ENCODE results near the gene ZSWIM2. TPM values are rescaled to one million over a fixed set of nuclear protein-coding genes. Genes with fewer than 3 reads are reported as not detected.
"Not testable (repeated sequence)": the region's sequence is repeated elsewhere in the genome, so short reads cannot be mapped to it uniquely, and the experiment has no call there.

ZSWIM2 gene, protein sequence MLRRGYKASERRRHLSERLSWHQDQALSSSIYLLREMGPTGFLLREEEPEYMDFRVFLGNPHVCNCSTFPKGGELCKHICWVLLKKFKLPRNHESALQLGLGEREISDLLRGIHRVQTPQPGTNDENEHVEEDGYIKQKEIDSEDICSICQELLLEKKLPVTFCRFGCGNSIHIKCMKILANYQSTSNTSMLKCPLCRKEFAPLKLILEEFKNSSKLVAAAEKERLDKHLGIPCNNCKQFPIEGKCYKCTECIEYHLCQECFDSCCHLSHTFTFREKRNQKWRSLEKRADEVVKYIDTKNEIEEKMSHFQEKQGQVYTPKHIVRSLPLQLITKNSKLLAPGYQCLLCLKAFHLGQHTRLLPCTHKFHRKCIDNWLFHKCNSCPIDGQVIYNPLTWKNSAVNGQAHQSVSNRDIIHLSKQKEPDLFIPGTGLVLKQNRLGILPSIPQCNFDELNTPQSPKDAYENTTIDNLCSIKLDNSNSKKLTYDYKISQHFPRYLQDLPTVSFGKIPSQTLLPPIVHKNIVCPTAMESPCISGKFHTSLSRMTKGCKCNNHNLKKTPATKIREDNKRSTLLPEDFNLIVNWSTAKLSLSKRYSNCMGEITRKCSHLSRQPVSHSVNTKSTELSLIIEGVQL
- total RNA-seq: not detected
- long read RNA-seq: 0 reads

DNA sequence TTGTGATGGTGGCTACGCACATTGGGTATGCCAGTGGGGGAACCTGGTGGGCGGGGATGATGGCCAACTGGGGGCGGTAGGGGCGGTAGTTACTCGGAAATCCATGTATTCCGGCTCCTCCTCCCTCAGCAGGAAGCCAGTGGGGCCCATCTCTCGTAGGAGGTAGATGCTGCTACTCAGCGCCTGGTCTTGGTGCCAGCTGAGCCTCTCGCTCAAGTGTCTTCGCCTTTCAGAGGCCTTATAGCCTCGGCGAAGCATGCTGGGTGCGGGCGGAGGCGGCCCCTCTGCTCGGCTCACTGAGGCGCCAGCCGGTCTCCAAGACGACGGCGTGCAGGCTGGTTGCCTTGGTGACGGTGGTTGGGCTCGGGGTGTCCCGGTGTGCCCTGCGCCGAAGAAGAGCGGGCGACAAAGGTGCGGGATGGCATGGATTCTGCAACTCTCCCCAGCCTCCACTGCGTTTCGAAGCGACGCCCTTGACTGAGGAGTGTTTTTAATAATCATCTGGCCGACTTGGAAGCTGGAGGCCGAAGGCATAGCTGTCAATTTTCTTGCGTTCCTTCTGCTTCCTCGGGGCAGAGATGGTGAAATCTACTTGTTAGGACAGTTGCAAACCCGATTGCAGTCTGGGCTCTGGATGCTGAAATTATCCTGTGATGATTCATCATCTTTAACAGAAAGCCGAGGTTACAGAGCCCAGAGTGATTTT, at the start of gene ZSWIM2:
ZSWIM2 (minus strand) TSS at position 298 of the 706 bp plus-strand sequence; CDS start at position 258, 40 bp downstream.
- DNase-seq (ENCODE audit: low spot score): peak; percentile 75
- intact Hi-C loops (cut with DNase I): no loop called here

DNA sequence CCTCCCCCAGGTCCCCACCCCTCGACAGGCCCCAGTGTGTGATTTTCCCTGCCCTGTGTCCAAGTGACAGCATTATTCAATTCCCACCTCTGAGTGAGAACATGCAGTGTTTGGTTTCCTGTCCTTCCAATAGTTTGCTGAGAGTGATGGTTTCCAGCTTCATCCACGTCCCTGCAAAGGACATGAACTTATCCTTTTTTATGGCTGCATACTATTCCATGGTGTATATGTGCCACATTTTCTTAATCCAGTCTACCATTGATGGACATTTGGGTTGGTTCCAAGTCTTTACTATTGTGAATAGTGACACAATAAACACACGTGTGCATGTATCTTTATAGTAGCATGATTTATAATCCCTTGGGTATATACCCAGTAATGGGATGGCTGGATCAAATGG, 47.2 kb upstream of the ZSWIM2 start:
- DNase-seq (ENCODE audit: low spot score); intact Hi-C loops (cut with DNase I): not testable (repeated sequence)

DNA sequence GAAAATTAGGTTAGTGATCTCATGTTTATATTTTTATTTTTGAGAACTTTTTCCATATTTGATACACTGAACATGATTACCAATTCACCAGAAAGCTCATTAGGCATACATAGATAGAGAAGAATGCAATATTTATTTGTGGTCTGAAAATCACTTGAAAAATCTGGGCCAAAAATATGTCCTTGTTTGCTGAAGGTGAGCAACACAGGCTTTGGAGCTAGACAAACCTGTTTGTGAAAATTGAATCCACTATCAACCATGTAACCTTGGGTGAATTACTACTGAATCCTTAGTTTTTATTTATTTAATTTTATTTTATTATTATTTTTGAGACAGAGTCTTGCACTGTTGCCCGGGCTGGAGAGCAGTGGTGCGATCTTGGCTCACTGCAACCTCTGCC, 46.5 kb upstream of the ZSWIM2 start:
- no peak for DNase-seq (ENCODE audit: low spot score)
- intact Hi-C loops (cut with DNase I): no loop called here

DNA sequence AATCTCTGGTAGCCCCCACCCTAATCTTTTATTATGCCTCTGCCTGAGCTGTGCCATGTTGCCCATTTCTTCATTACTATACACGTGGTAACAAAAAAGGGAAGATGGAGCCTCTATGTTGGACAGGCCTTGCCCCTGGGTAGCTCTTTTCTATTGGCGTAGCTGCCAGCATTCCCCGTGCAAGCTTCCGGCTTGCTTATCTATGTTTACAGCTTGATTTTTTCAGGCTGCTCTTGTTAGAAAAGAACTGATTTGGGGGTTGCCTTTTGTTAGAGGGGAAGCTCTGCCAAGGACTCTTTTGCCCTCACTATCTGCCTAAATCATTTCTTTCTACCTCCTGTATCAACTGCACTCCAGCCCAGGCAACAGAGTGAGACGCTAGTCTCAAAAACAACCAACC, 45.5 kb upstream of the ZSWIM2 start:
- intact Hi-C loops (cut with DNase I): no loop called here
- DNase-seq (ENCODE audit: low spot score): no peak

DNA sequence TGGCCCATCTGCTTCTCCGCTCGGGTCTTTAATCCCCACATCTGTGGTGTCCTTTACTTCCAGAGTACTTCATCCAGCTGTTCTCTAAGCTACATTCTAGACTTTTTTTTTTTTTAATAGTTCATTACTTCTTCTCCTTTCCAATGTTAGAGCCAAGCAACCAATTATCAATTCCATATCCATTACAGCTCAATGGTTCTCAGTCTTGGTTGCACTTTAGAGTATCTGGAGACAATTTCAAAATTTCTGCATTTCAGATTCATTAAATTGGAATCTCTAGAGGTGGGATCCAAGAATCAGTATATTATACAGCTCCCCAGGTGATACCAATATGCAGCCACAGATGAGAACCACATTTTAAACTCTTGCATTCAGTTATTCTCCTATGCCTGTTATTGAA, 43.9 kb upstream of the ZSWIM2 start:
- DNase-seq (ENCODE audit: low spot score): no peak
- intact Hi-C loops (cut with DNase I): no loop called here

DNA sequence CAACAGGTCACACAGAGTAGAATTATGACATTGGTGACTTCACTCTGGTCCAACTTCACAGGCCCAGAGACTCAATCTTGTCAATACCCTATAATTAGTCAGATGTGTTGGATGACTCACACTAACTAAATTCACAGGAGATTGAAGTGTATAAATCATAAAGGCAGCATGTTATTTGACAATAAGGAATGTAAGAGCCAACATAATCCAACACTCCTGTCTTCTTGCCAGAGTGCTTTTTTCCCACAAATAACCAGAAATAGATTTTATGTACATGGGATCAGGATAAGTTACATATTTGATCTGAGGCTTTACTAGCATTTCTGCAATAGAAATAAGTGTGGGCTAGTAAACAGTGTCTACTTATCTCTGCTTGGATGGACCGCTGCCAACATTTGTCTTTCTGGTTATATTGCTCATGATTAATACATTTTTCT, 42.2 kb upstream of the ZSWIM2 start:
- intact Hi-C loops (cut with DNase I): no loop called here
- no peak for DNase-seq (ENCODE audit: low spot score)

DNA sequence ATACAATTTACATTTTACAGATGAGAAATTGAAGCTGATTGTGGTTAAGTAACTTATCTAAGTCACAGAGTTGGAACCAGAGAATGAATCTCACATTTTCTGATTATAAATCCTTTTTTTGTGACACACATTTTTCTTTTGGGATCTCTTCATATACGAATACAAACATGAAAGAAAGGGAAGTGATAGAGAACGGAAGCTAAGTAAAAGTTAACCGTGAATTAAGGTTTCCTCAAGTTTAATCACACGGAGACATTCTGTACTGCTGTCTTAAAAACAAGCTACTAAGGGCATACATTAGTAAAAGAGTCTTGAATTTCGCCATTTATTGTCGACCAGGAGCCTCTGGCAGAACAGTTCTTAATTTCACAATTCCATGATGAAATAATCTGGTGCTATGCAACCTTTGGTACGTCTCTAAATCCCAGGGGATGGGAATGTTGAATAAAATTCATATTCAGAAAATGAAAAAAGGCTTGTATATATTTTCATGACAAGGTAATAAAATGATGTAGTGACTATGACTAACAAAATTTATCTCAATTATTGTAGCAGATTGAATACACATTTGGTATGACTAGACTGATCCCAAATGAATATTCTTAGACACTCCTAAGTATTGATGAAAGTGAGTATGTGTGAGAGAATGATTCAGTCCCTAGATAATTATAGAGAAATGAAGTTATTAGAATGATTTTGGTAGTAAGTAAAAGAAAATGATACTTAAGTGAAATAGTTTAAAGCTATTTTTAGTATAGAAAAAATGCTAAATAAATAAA, 40.3 kb upstream of the ZSWIM2 start:
- intact Hi-C loops (cut with DNase I): no loop called here

DNA sequence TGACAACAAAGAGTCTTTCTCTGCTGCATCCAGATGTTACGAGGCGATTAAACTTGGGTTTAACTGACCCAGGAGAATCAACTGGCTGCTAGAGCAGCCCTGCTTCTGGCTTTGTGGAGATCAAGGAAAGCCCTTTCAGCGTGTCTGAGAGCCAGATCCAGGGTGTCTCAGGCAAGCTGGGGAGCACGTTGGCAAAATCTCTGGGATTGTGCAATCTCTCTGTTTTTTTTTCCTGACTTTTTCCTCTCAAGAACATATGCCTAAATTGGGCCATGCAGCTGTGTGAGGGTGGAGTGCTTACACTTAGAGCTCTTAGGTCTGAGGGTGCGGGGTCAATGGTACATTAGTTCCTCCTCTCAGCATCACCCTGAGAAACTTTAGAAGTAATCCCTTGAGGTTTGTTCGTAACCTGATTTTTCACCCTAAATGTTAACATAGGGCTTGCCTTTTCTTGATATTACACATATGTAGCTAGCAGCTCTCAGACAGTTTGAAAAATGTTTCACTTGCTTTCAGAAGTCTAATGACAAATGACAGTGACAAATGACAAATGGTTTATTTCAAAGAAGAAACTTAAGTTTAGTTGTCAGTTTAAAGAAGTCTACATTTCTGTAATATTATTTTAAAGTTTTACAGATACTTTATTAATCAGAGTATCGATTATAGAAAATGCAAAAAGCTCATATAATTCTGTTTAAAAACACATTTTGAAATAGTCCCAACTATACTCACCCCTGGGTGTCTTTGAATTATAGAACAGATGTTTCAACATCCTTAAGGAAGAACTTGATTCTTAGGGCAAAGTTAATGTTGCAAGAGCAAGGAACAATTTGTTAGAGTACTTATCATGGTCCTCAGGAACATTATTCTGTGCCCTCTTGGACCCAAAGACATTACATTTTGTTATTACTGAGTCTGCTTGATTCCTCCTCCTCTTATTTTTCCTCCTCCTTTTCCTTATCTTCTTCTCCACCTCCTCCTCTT, 38.4 kb upstream of the ZSWIM2 start:
- DNase-seq (ENCODE audit: low spot score): peak; percentile 63
- intact Hi-C loops (cut with DNase I): no loop called here

More for the DNA sequence above, 40.3 kb upstream of the ZSWIM2 start:
- DNase-seq (ENCODE audit: low spot score): no peak

DNA sequence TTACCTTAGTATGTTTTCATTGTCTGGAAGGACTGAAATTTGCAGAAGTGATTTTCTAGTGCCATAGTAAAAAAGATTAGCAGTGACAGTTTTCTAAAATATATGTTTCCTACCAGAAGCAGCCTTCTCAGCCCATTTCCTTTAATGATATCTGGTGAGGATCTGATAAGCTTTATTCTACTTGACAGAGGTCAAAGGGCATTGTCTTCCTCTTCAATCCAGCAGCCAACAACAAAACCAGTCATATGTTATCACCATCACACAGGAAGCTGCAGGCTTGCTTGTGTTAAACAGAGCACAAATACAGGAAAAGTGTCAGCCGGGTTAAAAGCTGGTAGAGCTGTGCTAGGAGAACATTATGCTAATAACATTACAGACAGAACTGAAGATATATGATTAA, 35.6 kb upstream of the ZSWIM2 start:
- DNase-seq (ENCODE audit: low spot score): no peak
- intact Hi-C loops (cut with DNase I): no loop called here

DNA sequence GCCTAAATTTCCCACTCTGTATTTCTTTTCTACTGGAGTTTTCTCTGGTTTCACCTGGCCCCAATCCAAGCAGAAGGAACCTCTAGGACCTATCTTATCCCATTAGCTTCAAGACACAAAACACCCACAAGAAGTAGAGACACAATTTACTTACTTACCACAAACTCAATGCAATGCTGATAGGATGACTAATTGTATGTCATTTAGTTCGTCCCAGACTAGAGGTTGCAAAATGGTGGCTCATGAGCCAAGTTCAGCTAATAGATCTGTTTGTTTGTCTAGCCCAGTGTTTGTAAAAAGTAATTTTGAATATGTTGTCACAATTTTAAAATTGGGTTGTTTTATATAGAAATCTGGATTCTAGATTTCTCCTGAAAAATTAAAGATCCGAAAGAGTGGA, 34.7 kb upstream of the ZSWIM2 start:
- intact Hi-C loops (cut with DNase I): no loop called here
- no peak for DNase-seq (ENCODE audit: low spot score)

DNA sequence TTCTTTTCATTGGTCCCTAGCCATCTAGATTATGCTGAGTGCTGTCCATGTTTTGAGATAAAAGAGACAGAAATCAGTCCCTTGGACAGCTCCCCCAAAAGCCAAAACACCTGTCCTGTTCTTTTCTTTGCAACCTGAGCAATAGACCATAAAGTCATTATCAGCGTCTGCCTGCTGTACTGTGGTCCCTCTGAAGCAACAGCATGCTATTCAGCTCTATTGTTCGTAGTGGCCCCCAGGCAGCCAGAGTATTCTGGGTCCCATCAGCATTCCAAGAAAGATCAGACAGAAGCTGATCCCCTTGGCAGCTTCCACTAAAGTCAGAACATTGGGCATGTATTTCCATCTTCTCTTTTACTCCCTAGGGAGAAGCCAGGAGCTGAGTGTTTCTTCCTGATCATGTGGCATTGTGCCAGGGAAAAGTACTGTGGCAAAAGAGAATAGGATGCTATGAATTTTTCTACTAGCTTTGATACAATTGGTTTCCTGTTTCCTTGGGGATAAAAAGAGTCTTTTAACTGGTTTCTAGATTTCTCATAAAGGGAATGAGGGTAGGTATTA, 33.6 kb upstream of the ZSWIM2 start:
- DNase-seq (ENCODE audit: low spot score): no peak
- intact Hi-C loops (cut with DNase I): no loop called here

DNA sequence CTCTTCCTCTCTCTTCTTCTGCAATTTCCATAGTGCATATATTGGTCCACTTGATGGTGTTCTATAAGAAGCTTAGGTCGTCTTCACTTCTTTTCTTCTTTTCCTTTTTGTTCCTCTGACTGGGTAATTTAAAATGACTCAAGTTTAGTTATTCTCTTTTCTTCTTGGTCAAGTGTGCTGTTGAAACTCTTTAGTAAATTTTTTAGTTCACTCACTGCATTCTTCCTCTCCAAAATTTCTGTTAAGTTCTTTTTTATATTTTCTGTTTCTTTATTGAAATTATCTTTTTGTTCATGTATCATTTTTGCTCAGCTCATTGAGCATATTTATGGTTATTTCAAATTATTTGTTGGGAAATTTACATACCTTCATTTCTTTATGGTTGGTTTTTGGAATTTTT, 32.7 kb upstream of the ZSWIM2 start:
- no peak for DNase-seq (ENCODE audit: low spot score)
- intact Hi-C loops (cut with DNase I): no loop called here

DNA sequence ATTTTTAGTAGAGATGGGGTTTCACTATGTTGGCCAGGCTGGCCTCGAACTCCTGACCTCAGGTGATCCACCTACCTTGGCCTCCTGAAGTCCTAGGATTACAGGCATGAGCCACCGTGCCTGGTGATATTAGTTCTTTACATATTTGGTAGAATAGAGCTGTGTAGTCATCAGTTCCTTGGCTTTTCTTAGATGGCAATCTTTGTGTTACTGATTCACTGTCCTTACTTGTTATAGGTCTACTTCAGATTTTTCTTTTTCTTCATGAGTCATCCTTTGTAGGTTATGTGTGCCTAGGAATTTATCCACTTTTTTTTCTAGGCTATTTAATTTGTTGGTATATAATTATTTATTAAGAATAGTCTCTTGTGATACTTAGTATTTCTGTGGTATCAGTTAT, 30.3 kb upstream of the ZSWIM2 start:
- no peak for DNase-seq (ENCODE audit: low spot score)
- intact Hi-C loops (cut with DNase I): no loop called here

DNA sequence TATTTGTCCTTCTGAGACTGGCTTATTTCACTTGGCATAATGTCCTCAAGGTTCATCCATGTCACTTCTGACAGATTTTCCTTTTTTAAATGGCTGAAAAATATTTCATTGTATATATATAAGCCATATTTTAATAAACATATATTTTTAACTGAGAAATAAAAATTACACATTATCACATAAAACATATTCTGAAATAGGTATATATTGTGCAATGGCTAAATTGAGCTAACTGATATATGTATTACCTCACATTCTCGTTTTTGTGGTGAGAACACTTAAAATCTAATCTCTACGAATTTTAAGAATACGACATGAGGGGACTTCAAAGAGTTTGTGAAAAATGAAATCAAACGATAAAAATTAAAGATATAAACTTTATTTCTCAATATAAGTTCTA, 25.7 kb upstream of the ZSWIM2 start:
- DNase-seq (ENCODE audit: low spot score): no peak
- intact Hi-C loops (cut with DNase I): no loop called here

DNA sequence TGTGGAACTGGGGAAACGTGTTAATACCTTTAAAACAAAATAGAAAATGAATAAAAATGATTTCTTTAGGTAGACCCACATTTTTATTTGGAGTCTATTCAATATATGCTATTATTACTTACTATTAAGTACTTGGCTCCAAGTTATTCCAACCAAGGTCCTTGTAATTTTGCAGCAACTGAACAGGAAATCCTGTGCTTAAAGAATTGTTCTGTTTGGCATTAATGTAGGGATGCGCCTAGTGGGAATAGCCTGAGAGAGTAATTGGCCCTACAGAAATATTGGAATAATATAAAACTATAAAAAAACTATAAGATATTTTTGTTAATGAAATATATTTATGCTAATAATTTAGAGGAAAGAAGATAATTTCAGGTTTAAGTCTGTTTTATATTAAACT, 22.9 kb upstream of the ZSWIM2 start:
- intact Hi-C loops (cut with DNase I): no loop called here
- DNase-seq (ENCODE audit: low spot score): no peak

DNA sequence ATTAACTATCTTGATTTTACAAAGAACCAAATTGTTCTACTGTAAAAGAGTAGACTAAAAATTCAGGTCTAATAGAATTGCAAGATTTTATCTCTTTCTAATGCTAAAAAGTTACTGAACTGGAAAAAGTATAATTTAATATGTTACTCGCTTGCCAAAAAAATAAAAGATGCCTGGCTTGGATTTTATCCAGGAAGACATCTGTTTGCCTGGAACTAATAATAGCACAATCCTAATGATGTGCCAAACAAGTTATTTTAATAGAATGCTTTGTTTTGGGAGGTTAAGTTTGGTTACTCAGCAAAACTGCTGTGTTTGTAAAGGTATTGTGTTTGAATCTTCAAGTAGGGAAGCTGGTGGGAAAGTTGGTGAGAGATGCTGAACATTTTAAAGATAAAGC, 19.4 kb upstream of the ZSWIM2 start:
- intact Hi-C loops (cut with DNase I): loop anchor here (5.0 to 10.0 kb wide), 2 partner anchors 126 to 269 kb away; no protein-coding TSS in a partner anchor
- DNase-seq (ENCODE audit: low spot score): no peak

DNA sequence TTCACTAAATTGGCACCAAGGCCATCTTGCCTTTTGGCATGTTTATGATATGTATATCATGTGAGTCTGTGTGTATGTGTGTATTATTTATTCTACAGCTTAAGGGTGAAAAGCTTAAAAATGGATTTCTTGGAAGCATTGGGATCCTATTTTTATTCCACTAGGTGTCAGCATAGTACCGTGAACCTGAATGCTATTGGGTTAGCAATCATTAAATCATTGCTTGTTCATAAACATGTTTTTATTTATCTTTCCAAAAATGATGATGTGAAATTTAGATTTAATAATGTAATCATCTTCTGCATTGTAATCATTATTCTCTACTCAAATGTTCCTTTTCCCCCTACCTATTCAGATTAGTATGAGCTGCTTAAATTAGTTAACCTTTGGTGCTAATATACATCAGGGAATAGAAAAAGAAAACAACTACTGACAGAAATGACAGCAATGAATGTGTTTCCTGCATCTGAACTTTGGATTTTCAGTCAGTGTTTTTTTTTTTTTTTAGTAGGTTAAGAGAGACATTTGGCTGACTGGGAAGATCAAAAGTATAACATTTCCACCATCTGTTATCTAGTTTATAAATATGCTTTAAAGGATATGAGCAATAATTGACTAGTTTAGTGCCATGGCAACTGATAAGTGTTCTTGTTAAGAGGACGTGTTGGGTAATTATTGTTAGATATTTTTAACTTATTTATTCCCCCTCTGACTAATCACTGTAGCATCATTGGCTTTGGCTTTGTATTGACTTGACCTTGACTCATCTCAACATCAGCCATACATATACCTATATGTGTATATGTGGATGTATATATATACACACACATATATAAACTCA, 14.1 kb upstream of the ZSWIM2 start:
- intact Hi-C loops (cut with DNase I): loop anchor here (2.0 to 10.0 kb wide), 2 partner anchors 132 to 594 kb away; no protein-coding TSS in a partner anchor
- no peak for DNase-seq (ENCODE audit: low spot score)
